Measurements from ENCODE around the gene SCARF2.

DNA sequence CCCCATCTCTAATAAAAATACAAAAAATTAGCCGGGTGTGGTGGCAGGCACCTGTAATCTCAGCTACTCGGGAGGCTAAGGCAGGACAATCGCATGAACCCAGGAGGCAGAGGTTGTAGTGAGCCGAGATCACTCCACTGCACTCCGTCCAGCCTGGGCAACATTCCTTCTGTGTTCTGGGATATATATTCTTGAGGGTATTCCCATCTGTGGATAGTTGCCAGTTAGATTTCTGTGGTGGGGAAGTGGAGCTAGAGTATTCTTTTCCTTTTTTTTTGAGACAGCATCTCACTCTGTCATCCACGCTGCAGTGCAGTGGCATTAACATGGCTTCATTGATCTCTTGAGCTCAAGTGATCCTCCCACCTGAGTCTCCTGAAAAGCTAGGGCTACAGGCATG, 52.8 kb downstream of the SCARF2 start:
- TF ChIP-seq EZH2 (IDR thresholded peaks at IDR 0.05; ENCODE audit: borderline replicate concordance, insufficient read depth, low read depth, low read length, poor library complexity, severe bottlenecking): no peak
- TF ChIP-seq, protein P1, sequence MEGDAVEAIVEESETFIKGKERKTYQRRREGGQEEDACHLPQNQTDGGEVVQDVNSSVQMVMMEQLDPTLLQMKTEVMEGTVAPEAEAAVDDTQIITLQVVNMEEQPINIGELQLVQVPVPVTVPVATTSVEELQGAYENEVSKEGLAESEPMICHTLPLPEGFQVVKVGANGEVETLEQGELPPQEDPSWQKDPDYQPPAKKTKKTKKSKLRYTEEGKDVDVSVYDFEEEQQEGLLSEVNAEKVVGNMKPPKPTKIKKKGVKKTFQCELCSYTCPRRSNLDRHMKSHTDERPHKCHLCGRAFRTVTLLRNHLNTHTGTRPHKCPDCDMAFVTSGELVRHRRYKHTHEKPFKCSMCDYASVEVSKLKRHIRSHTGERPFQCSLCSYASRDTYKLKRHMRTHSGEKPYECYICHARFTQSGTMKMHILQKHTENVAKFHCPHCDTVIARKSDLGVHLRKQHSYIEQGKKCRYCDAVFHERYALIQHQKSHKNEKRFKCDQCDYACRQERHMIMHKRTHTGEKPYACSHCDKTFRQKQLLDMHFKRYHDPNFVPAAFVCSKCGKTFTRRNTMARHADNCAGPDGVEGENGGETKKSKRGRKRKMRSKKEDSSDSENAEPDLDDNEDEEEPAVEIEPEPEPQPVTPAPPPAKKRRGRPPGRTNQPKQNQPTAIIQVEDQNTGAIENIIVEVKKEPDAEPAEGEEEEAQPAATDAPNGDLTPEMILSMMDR (IDR thresholded peaks at IDR 0.05): no peak

All from B cell (primary cell).